Activated T-helper 9 cell treated with anti-CD3 and anti-CD28 coated beads, Interleukin-2, amount 50 U/mL, for 16 hours (primary cell): ENCODE results near the gene SOX5.

ENCODE experiments used
- DNase-seq: peaks from one replicate; pipeline ENCODE4 v3.0.0-alpha.2; 2020; ENCODE audit warnings: low read depth

Gene SOX5

GRCh38 chr12:23949348-23950209, at the start of gene SOX5:
SOX5 (minus strand) TSS chr12:23949670; CDS start chr12:23949601, 69 bp downstream.
- no peak for DNase-seq

GRCh38 chr12:23987046-23987445, 37.6 kb upstream of the SOX5 start:
- DNase-seq = no peak

GRCh38 chr12:23980826-23981225, 31.4 kb upstream of the SOX5 start:
- DNase-seq = no peak

- DNase-seq = no peak
Measured at GRCh38 chr12:23964812-23965211, 15.3 kb upstream of the SOX5 start.

- DNase-seq = no peak
Measured at GRCh38 chr12:23959826-23960225, 10.4 kb upstream of the SOX5 start.

- DNase-seq = no peak
Measured at GRCh38 chr12:23954332-23954731, 4.9 kb upstream of the SOX5 start.

- no peak for DNase-seq
Measured at GRCh38 chr12:23952071-23952470, 2.6 kb upstream of the SOX5 start.

GRCh38 chr12:23950775-23951451, 1.4 kb upstream of the SOX5 start:
- no peak for DNase-seq

- no peak for DNase-seq
Measured at GRCh38 chr12:23950210-23950774, 822 bp upstream of the SOX5 start.

- no peak for DNase-seq
Measured at GRCh38 chr12:23948291-23948690, 1.2 kb downstream of the SOX5 start.

- DNase-seq = no peak
Measured at GRCh38 chr12:23947395-23947794, 2.1 kb downstream of the SOX5 start.

GRCh38 chr12:23945249-23945648, 4.2 kb downstream of the SOX5 start:
- DNase-seq = no peak

- DNase-seq = no peak
Measured at GRCh38 chr12:23944067-23944466, 5.4 kb downstream of the SOX5 start.

GRCh38 chr12:23942841-23943240, 6.6 kb downstream of the SOX5 start:
- DNase-seq = no peak

- DNase-seq = no peak
Measured at GRCh38 chr12:23941780-23942179, 7.7 kb downstream of the SOX5 start.

GRCh38 chr12:23938422-23938821, 11.0 kb downstream of the SOX5 start:
- DNase-seq = no peak

GRCh38 chr12:23931176-23931575, 18.3 kb downstream of the SOX5 start:
- DNase-seq = no peak

GRCh38 chr12:23930599-23930998, 18.9 kb downstream of the SOX5 start:
- no peak for DNase-seq

- no peak for DNase-seq
Measured at GRCh38 chr12:23929906-23930305, 19.6 kb downstream of the SOX5 start.

GRCh38 chr12:23927907-23928306, 21.6 kb downstream of the SOX5 start:
- no peak for DNase-seq

- DNase-seq = no peak
Measured at GRCh38 chr12:23921099-23921856, 28.2 kb downstream of the SOX5 start.

- no peak for DNase-seq
Measured at GRCh38 chr12:23911574-23911973, 37.9 kb downstream of the SOX5 start.
